Keratinocyte (primary cell): ENCODE data around the gene KRT79. TPM values are rescaled to one million over a fixed set of nuclear protein-coding genes. Genes with fewer than 3 reads are reported as not detected.

ENCODE experiments used
- DNase-seq: peaks from one replicate; pipeline ENCODE4 v3.0.0-alpha.2; 2011; ENCODE audit warnings: low read depth, missing footprints, low spot score
- FAIRE-seq: peaks from 2 replicates; lab custom pipeline; 2011; peaks lifted over from hg19 to GRCh38; lab: Jason Lieb, UNC
- H2AFZ ChIP-seq: 2 replicates; pipeline ENCODE4 v1.6.0; 2012; ENCODE audit warnings: low read length, control low read depth, inconsistent platforms; ENCODE audit not compliant: control insufficient read depth
- H3K27ac ChIP-seq: 2 replicates; pipeline ENCODE4 v1.5.1; 2011; ENCODE audit warnings: low read length; ENCODE audit not compliant: control insufficient read depth, insufficient read depth
- H3K27me3 ChIP-seq: 3 replicates; pipeline ENCODE4 v1.6.0; 2011; ENCODE audit warnings: low read length; ENCODE audit not compliant: control insufficient read depth, insufficient read depth; ENCODE audit errors: extremely low read depth
- H3K36me3 ChIP-seq, 2 experiments: 2 replicates in 1 of 2; 3 replicates in 1 of 2; pipeline ENCODE4 v1.5.1; 2011; ENCODE audit warnings: low read length in 2 of 2, mild to moderate bottlenecking in 1 of 2; ENCODE audit not compliant: control insufficient read depth in 2 of 2, insufficient read depth in 2 of 2; ENCODE audit errors: extremely low read depth in 1 of 2
- H3K4me1 ChIP-seq: 3 replicates; pipeline ENCODE4 v1.5.1; 2011; ENCODE audit warnings: low read length; ENCODE audit not compliant: control insufficient read depth, insufficient read depth; ENCODE audit errors: extremely low read depth
- H3K4me2 ChIP-seq: 3 replicates; pipeline ENCODE4 v1.6.0; 2011; ENCODE audit warnings: low read depth, low read length; ENCODE audit not compliant: control insufficient read depth, insufficient read depth; ENCODE audit errors: extremely low read depth
- H3K4me3 ChIP-seq, 3 experiments: fragments of 200-600 bp in 1 of 3; sonication (generic) in 1 of 3; 2 replicates in 2 of 3; 3 replicates in 1 of 3; pipeline ENCODE4 v1.5.1; 2011 to 2016; ENCODE audit warnings: low read length in 3 of 3, mild to moderate bottlenecking in 3 of 3, control low read depth in 2 of 3, inconsistent platforms in 1 of 3, low read depth in 1 of 3, mixed read lengths in 1 of 3, mixed run types in 1 of 3, moderate library complexity in 1 of 3; ENCODE audit not compliant: control insufficient read depth in 2 of 3, insufficient read depth in 2 of 3; ENCODE audit errors: extremely low read depth in 1 of 3
- H3K79me2 ChIP-seq: 2 replicates; pipeline ENCODE4 v1.6.0; 2012; ENCODE audit warnings: low read length; ENCODE audit not compliant: control insufficient read depth, insufficient read depth
- H3K9ac ChIP-seq: 3 replicates; pipeline ENCODE4 v1.6.0; 2011; ENCODE audit warnings: low read length; ENCODE audit not compliant: control insufficient read depth, insufficient read depth; ENCODE audit errors: extremely low read depth
- H3K9me1 ChIP-seq: 3 replicates; pipeline ENCODE4 v1.6.0; 2011; ENCODE audit warnings: low read length; ENCODE audit not compliant: control insufficient read depth, insufficient read depth; ENCODE audit errors: extremely low read depth
- H3K9me3 ChIP-seq: 2 replicates; pipeline ENCODE4 v1.5.1; 2012; ENCODE audit warnings: low read depth, low read length; ENCODE audit not compliant: control insufficient read depth
- H4K20me1 ChIP-seq: 3 replicates; pipeline ENCODE4 v1.6.0; 2011; ENCODE audit warnings: low read length; ENCODE audit not compliant: control insufficient read depth, insufficient read depth; ENCODE audit errors: extremely low read depth
- CTCF ChIP-seq, 3 experiments: IDR thresholded peaks in 1 of 3; conservative IDR thresholded peaks in 1 of 3; optimal IDR thresholded peaks in 1 of 3; 2 replicates in 2 of 3; 3 replicates in 1 of 3; pipeline versions ENCODE3 to v1.5.1; 2011; ENCODE audit warnings: low read length in 3 of 3, mild to moderate bottlenecking in 3 of 3, moderate library complexity in 2 of 3, control low read depth in 1 of 3, inconsistent platforms in 1 of 3; ENCODE audit not compliant: insufficient read depth in 2 of 3; ENCODE audit errors: extremely low read depth in 1 of 3
- EZH2 ChIP-seq: IDR thresholded peaks from one replicate; pipeline ENCODE4 v1.6.1; 2012; ENCODE audit warnings: inconsistent platforms, mild to moderate bottlenecking, low read length, moderate library complexity
- dilution Hi-C: fragments of 300-500 bp; cut with MboI; formaldehyde crosslinking; loops from one replicate; pipeline ENCODE4 v1.7.0; 2020; ENCODE audit warnings: low sequenced_read_pairs; ENCODE audit not compliant: extremely low pct_ligation_motif_present
- polyA plus RNA-seq, 5 experiments: library from polyadenylated mRNA; depleted of rRNA in 3 of 5; stranded (reverse) in 3 of 5; stranded (forward) in 1 of 5; unstranded in 1 of 5; fragments of >200 nt; gene quantifications; 1 replicate in 1 of 5; 2 replicates in 3 of 5; 3 replicates in 1 of 5; pipeline versions ENCODE4 v1.2.1 to v1.2.3, GENCODE V29; 2011 to 2012; ENCODE audit warnings: missing spikeins in 2 of 5, low read depth in 1 of 5, low replicate concordance in 1 of 5

Gene KRT79
- polyA plus RNA-seq, 1 donor (not counting 4 experiments of a cell fraction or from before 2014, with no cell fraction given): 0.09 TPM

GRCh38 chr12:52877242-52877641 is 43.1 kb upstream of the KRT79 start:
- H3K9me3 ChIP-seq: no peaks in the 10 kb centered on the region
- no peaks in the 10 kb centered on the region for H3K27me3 ChIP-seq
- H3K4me1 ChIP-seq: peaks cover 69% of the 10 kb centered on the region
- no peaks in the 10 kb centered on the region for H3K36me3 ChIP-seq
- no peaks in the 10 kb centered on the region for H3K79me2 ChIP-seq
- H4K20me1 ChIP-seq: no peaks in the 10 kb centered on the region
- no peak overlapping the region for H3K4me3 ChIP-seq
- TF ChIP-seq CTCF (optimal IDR thresholded peaks at IDR 0.05 in 1 of 3, IDR thresholded peaks at IDR 0.05 in 1 of 3, conservative IDR thresholded peaks at IDR 0.05 in 1 of 3; ENCODE audit: extremely low read depth in 1 of 3, insufficient read depth in 2 of 3, low read length in 3 of 3) (no peak), EZH2 (no peak)
- no peak for FAIRE-seq
- H3K9ac ChIP-seq: peak overlapping the region; percentile 43
- no peak overlapping the region for H2AFZ ChIP-seq
- dilution Hi-C loops: no loop called here
- peak overlapping the region; percentile 77 for H3K27ac ChIP-seq
- no peaks in the 10 kb centered on the region for H3K9me1 ChIP-seq
- no peak overlapping the region for H3K4me2 ChIP-seq
- DNase-seq: no peak

GRCh38 chr12:52876372-52876771 is 42.3 kb upstream of the KRT79 start:
- Histone ChIP-seq H3K9me1 (no peaks in the 10 kb centered on the region), H3K36me3 (no peaks in the 10 kb centered on the region), H2AFZ (no peak overlapping the region), H3K9me3 (no peaks in the 10 kb centered on the region), H3K9ac (peak overlapping the region; percentile 53), H3K4me3 (no peak overlapping the region), H4K20me1 (no peaks in the 10 kb centered on the region), H3K27ac (peak overlapping the region; percentile 96), H3K27me3 (no peaks in the 10 kb centered on the region), H3K4me2 (peak overlapping the region; percentile 50), H3K79me2 (no peaks in the 10 kb centered on the region), H3K4me1 (peaks cover 78% of the 10 kb centered on the region)
- FAIRE-seq (peak; percentile 66), DNase-seq (no peak)
- no peak for TF ChIP-seq CTCF (optimal IDR thresholded peaks at IDR 0.05 in 1 of 3, IDR thresholded peaks at IDR 0.05 in 1 of 3, conservative IDR thresholded peaks at IDR 0.05 in 1 of 3; ENCODE audit: extremely low read depth in 1 of 3, insufficient read depth in 2 of 3, low read length in 3 of 3)
- no peak for TF ChIP-seq EZH2
- dilution Hi-C loops: no loop called here
